Right lung (tissue), 5 donors: Measurements from ENCODE around the gene SSC4D. TPM values are rescaled to one million over a fixed set of nuclear protein-coding genes. Genes with fewer than 3 reads are reported as not detected.
A peak's percentile ranks its signal among the peaks of the same experiment; 100 is the strongest.
"Not testable (repeated sequence)": the region's sequence is repeated elsewhere in the genome, so short reads cannot be mapped to it uniquely, and the experiment has no call there.

Experiments used
- DNase-seq, 2 donors: peaks; one replicate each; pipeline ENCODE4 v3.0.0-alpha.2; 2013
- polyA plus RNA-seq, 5 donors: library from polyadenylated mRNA; unstranded; fragments of 120-200 nt; gene quantifications; one replicate each; pipeline versions ENCODE4 v1.2.1 to v1.2.3, GENCODE V29; 2013; ENCODE audit warnings: inconsistent platforms in 1 of 5, low replicate concordance in 1 of 5; ENCODE audit not compliant: insufficient read length in 5 of 5, insufficient read depth in 1 of 5

The SSC4D gene
- polyA plus RNA-seq, 5 donors, result 0.99 to 2.0 (median 1.6) TPM

DNA sequence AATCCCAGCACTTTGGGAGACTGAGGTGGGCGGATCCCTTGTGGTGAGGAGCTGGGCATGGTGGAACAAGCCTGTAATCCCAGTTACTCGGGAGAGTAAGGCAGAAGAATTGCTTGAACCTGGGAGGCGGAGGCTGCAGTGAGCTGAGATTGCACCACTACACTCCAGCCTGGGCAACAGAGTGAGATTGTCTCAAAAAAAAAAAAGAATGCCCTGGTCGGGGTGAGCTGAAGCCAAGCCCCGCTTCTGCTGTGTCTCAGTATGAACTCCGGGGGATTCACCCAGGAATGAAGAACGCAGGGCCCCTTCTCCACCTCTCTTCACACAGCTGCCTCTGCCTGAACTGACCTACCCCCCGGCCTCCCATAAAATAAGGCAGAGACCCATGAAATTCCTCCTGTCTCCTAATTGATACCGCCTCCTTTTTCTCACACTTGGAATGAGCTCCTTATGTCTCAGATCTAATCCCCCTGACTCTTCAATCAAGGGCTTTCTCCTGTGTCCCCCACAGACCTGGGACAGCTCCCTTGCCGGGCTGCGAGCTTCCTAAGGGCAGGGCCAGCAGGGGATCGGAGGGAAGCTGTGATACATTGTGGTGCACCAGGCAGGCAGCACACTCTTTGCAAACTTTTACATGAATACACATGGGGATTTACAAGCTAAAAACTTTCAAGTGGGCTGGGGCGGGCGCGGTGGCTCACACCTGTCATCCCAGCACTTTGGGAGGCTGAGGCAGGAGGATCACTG, 14.3 kb upstream of the SSC4D start:
- DNase-seq, result no peak

DNA sequence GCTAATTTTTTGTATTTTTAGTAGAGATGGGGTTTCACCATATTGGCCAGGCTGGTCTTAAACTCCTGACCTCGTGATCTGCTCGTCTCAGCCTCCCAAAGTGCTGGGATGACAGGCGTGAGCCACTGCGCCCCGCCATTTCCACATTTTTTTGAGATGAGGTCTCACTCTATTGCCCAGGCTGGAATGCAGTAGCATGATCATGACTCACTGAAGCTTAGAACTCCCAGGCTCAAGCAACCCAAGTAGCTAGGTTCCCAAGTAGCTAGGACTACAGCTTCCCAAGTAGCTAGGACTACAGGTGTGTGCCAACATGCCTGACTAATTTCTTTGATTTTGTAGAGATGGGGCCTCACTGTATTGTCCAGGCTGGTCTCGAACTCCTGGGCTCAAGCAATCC, 11.6 kb upstream of the SSC4D start:
- DNase-seq, result not testable (repeated sequence)

DNA sequence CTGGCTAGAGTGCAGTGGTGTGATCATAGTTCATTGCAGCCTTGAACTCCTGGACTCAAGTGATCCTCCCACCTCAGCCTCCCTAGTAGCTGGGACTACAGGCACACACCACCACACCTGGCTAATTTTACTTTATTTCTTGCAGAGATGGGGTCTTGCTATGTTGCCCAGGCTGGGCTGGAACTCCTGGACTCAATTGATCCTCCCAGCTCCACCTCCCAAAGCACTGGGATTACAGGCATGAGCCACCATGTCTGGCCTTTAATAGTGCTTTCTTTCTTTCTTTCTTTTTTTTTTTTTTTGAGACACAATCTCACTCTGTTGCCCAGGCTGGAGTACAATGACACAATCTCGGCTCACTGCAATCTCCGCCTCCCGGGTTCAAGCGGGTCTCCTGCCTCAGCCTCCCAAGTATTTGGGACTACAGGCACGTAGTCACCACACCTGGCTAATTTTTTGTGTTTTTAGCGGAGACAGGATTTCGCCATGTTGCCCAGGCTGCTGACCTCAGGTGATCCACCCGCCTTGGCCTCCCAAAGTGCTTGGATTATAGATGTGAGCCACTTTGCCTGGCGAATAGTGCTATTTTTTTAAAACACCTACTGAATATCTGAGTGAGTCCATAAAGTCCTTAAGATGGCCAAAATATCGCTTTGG, 8.3 kb upstream of the SSC4D start:
- not testable (repeated sequence) for DNase-seq

DNA sequence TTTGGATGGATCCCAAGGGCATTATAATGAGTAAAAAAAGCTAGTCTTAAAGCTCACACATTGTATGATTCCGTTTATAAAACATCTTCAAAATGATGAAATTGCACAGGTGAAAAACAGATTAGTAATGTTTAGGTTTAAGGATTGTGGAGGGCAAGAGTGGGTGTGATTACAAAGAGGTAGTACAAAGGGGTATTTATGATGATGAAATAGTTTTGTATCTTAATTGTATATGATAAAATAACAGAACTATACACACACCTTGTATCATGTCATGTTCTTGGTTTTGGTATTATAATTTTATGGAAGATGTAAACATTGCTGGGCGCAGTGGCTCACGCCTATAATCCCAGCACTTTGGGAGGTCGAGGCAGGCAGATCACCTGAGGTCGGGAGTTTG, 2.8 kb upstream of the SSC4D start:
- no peak for DNase-seq

DNA sequence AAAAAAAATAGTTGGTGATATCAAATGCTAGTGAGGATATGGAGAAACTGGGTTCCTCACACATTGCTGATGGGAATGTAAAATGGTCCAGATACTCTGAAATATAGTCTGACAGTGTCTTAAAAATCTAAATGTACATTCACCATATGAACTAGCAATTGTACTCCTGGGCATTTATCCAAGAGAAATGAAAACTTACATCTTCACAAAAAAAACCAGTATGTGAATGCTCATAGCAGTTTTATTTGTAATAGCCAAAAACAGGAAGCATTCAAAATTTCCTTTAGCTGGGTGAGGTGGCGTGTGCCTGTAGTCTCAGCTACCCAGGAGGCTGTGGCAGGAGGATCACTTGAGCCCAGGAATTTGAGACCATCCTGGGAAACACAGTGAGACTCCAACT, 2.1 kb upstream of the SSC4D start:
- DNase-seq, result no peak

DNA sequence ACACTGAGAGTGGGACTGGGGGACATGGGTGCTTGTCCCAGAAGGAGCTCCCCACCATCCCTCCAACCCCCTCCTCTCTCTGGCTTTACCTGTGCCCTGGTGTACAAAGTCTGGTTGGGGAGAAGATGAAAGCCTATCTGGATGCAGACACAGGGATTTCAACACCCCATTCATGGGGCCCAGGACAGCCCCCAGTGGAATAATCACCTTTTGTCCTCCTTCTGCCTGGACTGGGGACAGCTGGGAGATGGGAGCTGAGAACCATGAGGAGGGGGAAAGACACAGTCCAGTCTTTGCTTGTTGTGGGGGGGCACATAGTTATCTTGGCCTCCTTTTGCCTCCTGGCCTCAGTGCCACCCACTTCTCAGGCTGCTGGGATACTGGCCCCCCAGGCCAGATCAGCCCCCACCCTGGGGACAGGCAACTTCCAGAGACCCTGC, 1.4 kb downstream of the SSC4D start:
- DNase-seq, result no peak

DNA sequence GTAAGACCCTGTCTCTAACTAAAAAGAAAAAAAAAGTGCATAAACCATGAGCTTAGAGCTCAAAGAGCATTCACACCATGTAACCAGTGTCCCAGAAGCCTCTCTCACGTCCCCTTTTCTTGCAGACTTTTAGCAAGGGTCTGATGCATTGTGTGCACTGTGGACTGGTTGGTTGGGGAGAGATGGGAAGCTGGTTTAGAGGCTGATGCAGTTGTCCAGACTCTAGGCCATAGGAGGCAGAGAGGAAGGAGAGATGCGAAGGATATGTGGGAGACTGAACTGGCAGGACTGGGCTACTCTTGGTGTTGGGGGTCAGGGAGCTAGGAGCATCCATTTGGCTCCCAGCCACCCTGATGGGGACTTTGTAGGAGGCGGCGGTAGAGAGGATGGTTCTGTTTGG, 1.8 kb downstream of the SSC4D start:
- DNase-seq, result no peak

DNA sequence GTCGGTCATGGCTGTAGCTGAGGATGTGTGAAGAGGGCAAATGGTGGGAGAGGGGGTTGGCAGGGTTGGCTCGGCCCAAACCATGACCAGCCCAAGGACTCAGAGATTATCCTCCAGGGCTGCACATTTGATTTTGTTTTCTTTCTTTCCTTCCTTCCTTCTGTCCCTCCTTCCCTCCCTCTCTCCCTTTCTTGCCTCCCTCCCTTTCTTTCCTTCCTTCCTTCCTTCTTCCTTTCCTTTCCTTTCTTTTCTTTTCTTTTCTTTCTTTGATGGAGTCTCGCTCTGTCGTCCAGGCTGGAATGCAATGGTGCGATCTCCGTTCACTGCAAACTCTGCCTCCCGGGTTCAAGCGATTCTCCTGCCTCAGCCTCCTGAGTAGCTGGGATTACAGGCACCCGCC, 3.8 kb downstream of the SSC4D start:
- DNase-seq, result no peak

DNA sequence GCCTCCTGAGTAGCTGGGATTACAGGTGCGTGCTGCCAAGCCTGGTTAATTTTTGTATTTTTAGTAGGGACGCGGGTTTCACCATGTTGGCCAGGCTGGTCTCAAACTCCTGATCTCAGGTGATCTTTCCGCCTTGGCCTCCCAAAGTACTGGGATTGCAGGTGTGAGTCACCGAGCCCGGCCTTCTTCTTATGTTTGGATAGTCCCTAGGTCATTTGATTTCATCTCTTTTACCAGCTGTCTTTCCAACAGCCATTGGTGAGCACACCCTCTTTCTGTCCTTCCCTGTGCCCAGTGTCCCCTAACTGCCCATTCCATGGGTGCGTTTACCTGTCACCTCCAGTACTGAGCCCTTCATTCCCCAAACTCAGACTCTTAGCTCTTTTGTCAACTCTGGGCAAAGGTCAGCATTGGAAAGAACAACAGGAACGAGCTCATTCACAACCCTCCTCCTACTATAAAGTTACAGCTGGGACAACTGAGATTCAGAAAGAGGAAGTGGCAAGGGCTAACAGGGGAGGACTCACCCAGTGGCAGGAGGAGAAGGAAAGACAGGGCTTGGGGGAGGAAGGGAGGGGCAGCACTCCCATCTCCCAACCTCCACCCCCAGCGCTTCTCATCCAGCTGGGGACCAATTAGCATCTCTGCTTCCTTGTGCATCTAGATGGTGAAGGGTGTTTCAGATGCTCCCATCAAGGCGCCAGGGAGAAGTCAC, 5.6 kb downstream of the SSC4D start:
- DNase-seq, result no peak

DNA sequence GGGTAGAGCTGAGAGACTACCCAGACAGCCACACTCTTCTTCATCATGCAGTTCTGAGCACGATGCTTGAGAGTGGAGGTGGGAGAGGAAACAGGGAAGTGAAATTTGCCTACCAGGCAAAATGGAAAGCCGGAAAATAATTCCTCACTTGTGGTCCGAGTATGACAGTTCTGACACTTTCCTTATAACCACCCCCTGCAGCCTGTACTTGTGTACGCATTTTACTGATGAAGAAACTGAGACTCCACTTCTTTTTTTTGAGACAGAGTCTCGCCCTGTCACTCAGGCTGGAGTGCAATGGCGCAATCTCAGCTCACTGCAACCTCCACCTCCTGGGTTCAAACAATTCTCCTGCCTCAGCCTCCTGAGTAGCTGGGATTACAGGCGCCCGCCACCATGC, 6.4 kb downstream of the SSC4D start:
- not testable (repeated sequence) for DNase-seq

DNA sequence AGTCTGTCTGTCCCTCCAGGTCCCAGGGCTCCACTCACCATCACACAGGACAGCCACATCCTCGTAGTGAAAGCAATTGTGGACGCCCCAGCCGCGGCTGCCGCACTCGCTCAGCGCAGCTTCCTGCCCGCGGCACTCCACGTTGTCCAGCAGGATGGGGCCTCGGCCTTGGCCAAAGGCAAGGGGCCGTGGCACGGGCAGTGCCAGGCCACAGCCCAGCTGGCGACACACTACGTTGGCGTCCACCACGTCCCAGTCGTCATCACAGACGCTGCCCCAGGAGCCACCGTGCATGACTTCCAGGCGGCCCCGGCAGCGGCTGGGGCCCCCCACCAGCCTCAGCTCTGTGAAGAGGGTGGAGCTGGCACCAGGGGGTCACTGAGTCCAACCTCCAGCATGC, 9.2 kb downstream of the SSC4D start:
- no peak for DNase-seq

DNA sequence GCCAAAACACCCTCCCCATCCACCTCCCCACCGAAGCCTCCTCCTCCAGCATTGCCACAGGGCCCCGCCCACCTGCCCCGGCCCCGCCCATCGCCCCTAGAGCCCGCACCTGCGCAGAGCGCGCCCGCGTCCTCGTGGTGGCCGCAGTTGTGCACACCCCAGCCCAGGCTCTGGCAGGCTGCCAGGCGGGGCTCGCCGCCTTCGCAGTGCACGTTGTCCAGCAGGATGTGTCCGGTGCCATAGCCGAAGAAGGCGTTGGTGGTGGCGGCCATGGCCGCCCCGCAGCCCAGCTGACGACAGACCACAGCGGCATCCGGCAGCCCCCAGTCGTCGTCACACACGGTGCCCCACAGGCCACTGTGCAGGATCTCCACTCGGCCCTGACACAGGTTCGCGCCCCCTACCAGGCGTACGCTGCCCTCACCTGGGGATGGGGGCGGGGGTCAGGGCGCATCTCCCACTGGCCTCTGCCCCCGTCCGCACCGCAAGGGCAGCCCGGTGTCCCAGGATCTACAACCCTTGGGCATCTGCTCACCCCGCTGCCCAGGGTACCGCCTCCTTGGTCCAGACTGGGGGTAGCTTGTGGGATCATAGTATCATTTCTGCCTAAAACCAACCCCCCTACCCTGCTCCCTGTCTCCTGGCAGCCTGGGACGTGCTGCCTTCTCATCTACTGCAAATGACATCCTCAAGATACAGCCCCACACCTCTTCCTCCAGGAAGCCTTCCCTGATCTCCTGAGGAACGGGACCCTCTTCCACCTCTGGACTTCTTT, 11.9 kb downstream of the SSC4D start:
- peak in 1 of 2 donors; percentile 43 for DNase-seq

DNA sequence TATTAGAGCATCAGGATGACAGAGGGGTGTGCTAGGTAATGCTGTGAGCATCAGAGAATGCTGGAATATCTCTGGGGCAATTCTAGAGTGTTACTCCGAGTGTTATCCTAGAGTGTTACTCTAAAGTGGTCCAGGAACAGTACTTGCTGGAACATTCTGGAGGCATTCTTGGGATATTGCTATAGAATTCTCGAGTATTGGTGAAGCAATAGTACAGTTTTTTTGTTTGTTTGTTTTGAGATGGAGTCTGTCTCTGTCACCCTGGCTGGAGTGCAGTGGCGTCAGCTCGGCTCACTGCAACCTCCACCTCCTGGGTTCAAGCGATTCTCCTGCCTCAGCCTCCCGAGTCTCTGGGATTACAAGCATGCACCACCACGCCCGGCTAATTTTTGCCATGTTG, 12.6 kb downstream of the SSC4D start:
- no peak for DNase-seq

DNA sequence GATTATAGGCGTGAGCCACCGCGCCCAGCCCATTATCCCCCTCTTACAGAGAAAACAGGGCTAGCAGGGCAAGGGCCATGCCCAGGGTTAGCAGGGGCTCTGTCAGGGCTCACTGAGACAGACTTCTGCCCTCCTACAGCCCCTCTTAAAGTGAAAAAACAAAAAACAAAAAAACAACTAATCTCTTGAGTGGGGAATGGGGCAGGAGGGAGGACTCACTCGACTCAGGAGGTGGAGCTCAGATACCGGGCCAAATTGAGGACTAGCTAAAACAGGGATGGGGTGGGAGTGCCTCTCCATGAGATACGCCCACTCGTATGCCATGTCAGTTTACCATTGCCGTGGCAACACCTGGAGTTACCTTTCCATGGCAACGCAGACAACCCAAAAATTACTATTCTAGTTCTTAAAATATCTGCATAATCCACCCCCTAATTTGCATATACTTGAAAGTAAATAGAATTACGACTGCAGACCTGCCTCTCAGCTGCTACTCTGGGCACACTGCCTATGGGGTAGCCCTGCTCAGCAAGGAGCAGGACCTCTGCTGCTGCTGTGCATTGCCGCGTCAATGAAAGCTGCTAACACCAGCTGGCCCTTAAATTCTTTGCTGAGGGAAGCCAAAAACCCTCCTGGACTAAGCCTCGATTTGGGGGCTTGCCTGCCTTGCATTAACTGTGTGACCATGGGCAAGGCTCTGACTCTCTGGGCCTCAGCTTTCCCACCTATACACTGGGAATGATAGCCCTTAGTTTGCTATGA, 13.4 kb downstream of the SSC4D start:
- DNase-seq, result peak in 1 of 2 donors; percentile 42

DNA sequence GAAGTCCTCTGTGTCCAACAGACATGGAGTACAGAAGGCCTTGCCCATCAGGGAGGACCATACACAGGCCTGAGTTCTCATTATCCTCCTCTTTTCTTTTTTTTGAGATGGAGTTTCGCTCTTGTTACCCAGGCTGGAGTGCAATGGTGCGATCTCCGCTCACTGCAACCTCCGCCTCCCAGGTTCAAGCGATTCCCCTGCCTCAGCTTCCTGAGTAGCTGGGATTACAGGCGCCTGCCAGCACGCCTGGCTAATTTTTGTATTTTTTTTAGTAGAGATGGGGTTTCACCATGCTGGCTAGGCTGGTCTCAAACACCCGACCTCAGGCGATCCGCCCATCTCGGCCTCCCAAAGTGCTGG, 13.9 kb downstream of the SSC4D start:
- not testable (repeated sequence) for DNase-seq

DNA sequence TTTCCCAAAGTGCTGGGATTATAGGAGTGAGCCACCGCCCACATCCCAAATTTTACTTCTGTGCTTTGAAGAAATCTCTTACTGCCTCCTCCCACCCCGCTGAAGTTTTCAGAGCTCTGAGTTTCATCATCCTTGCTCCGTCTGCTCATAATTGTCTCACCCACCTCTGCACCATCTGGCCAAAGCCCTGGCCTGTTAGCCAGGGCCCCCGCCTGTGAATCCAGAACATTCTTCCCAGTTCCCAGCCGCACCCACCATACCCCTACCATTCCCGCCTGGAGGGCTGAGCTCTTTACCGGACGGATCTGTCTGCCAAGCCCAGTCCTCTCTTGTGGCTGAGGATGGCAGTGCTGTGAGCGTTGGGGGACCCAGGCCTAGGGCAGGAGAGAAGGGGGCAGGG, 14.5 kb downstream of the SSC4D start:
- DNase-seq, result no peak

DNA sequence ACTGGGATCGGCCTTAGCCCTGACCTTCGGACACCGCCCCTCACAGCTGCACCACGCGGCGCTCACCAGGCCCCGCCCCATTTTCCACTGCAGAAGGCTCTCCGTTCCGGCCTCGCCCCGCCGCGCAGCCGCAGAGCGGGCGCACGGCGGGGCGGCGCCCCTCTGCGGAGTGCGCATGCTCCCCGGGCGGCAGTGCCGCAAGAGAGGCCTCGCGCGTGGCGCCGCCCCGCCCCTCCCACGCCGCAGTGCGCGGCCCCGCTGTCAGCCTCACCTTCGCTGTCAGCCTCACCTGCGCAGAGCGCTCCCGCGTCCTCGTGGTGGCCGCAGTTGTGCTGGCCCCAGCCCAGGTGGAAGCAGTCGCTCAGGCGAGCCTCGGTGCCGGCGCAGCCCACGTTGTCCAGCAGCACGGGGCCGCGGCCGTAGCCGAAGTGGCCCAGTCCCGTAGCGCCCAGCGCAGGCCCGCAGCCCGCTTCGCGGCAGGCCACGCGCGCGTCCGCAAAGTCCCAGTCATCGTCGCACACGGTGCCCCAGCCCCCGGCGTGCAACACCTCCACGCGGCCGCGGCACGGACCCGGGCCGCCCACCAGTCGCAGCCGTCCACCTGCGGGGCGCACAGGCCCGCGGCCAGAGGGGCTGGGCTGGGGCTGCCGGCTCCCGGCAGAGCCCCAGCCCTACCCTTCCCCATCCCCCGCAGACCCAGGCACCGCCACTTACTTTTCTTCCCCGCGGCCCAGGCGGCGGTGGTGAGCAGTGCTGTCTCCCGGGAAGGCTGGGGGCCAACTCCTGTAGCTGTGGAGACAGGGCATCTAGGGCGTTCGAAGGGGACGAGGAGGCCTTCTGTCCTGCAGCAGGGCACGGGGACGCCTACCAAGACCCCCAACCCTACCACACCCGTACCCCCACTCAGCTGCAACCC, 16.1 kb downstream of the SSC4D start:
- peak; percentile 91 to 94 for DNase-seq

DNA sequence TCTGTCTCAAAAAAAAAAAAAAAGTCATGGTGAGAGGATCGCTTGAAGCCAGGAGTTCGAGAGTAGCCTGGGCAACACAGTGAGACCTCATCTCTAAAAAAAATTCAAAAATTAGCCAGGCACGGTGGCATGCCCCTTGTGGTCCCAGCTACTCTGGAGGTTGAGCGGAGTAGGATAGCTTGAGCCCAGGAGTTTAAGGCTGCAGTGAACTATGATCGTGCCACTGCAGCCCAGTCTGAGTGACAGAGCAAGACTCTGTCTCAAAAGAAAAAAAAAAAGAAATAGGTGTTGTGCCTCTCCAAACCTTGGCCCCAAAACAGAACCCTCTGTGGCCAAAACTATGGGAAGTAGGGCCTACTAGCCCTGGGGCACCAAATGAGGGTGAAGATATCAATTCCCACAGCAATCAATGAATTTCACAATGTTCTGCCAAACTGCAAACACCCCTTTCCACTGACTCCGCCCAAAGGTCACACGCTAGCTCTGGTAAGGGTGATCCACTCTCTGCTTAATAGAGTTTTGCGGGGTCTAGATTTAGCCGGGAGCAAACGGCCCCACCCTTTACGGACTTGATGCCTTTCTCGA, 16.9 kb downstream of the SSC4D start:
- no peak for DNase-seq

DNA sequence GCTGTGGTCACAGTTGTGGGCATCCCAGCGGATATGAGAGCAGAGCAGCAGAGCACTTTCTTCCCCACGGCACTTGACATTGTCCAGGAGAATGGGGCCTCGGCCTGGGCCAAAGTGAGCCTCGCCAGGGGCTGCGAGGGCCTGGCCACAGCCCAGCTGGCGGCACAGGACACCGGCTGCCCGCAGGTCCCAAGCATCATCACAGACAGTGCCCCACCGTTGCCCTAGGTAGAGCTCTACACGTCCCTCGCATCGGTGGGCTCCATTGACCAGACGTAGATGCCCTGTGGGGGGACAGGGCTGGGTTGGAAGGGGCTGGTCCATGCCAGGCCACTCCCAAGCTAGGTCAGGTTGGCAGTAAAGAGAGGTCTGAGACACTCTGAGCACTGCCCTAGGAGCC, 19.4 kb downstream of the SSC4D start:
- DNase-seq, result no peak

DNA sequence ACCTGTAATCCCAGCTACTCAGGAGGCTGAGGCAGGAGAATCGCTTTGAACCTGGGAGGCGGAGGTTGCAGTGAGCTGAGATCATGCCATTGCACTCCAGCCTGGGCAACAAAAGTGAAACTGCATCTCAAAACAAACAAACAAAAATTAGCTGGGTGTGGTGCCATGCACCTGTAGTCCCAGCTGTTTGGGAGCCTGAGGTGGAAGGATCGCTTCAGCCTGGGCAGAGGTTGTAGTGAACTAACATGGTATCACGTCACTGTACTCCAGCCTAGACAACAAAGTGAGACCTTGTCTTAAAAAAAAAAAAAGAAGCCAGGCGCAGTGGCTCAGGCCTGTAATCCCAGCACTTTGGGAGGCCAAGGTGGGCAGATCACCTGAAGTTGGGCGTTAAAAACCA, 21.7 kb downstream of the SSC4D start:
- DNase-seq, result not testable (repeated sequence)
